Measurements from ENCODE around the gene ISM1.

DNA sequence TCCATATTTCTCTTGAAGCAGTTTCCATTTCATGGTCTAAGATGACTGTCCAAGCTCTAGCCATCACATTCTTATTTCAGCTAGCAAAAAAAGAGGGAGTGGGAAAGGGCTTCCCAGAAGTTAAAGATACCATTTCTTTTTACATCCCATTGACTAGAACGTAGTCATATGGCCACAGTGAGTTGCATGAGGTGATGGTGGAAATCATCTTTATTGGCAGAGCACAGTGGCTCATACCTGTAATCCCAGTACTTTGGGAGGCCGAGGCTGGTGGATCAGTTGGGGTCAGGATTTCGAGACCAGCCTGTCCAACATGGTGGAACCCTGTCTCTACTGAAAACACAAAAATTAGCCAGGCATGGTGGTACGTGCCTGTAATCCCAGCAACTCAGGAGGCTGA, 99.6 kb downstream of the ISM1 start:
- no peak for TF ChIP-seq NBN (conservative IDR thresholded peaks at IDR 0.05)
- TF ChIP-seq RFX5 (IDR thresholded peaks at IDR 0.05; ENCODE audit: low read depth, low read length): no peak
- no peak for TF ChIP-seq EZH2 (conservative IDR thresholded peaks at IDR 0.05; ENCODE audit: low read depth, low read length)
- TF ChIP-seq NFIC (IDR thresholded peaks at IDR 0.05; ENCODE audit: low read length): no peak
- no peak for TF ChIP-seq CREM (IDR thresholded peaks at IDR 0.05)
- TF ChIP-seq CREM (CRISPR knock-in tag; IDR thresholded peaks at IDR 0.05): no peak

All from HepG2 (cell line).